IPS-18c (cell line): ENCODE data around the gene PMAIP1.

Source experiments
- H3K4me3 ChIP-seq: 2 replicates; pipeline ENCODE4 v1.7.0; 2013; ENCODE audit warnings: low read depth, mild to moderate bottlenecking, low read length, moderate library complexity; ENCODE audit not compliant: insufficient read depth
- H3K9me3 ChIP-seq: one replicate; pipeline ENCODE4 v1.6.1; 2013; ENCODE audit warnings: mild to moderate bottlenecking, low read length, moderate library complexity; ENCODE audit not compliant: control insufficient read depth, insufficient read depth

Gene PMAIP1

GRCh38 chr18:59928201-59928600 lies 28.4 kb downstream of the PMAIP1 start:
- no peaks in the 10 kb centered on the region for H3K9me3 ChIP-seq
- H3K4me3 ChIP-seq, result no peak overlapping the region

DNA sequence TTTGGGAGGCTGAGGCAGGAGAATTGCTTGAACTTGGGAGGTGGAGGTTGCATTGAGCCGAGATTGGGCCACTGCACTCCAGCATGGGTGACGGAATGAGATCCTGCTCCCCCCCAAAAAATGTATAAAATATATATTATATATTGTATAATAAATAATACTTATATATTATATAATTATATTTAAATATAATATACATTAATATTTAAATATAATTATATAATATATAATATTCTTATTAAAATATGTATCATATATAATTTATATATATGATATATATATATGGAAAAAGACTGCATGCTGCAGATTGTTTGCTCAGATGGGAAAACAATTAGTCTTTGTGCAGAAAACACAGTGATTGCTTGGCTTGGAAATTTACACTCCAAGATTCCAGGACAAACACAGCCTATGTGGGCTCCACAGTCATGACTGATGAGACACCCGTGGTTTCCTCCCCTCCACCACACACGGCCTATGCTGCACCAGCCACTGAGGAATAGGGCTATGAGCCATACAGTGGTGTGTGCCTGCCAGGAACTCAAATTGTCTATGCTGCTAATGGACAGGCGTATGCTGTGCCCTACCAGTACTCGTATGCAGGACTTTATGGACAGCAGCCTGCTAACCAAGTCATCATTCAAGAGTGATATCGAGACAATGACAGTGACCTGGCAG lies 30.0 kb downstream of the PMAIP1 start:
- no peaks in the 10 kb centered on the region for H3K9me3 ChIP-seq
- H3K4me3 ChIP-seq, result no peak overlapping the region

- H3K4me3 ChIP-seq, result no peak overlapping the region
Observed at GRCh38 chr18:59932401-59932800, 32.6 kb downstream of the PMAIP1 start.

GRCh38 chr18:59938676-59939075 lies 38.9 kb downstream of the PMAIP1 start:
- Histone ChIP-seq H3K9me3 (no peaks in the 10 kb centered on the region), H3K4me3 (no peak overlapping the region)

More at GRCh38 chr18:59932401-59932800, 32.6 kb downstream of the PMAIP1 start:
- no peaks in the 10 kb centered on the region for H3K9me3 ChIP-seq

DNA sequence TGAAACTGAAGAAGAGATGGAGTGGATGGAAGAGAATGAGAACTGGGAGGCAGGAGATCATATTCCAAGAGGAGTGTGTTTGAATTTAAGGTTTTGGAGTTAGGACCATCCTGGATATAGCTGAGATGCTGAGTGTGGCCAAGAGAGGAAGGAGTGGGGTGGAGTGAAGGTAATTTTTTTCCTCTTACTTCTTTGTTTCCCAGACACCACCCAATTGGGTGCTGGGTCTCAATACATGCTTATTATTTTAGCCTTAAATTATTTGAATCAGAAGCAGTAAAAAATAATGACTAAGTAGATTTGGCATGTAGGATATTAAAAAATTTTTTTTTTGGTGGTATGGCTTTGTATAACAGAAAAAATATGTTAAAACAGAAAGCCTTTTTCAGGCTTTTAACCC lies 39.3 kb downstream of the PMAIP1 start:
- Histone ChIP-seq H3K4me3 (no peak overlapping the region), H3K9me3 (no peaks in the 10 kb centered on the region)

- Histone ChIP-seq H3K4me3 (no peak overlapping the region), H3K9me3 (no peaks in the 10 kb centered on the region)
Observed at GRCh38 chr18:59940068-59940467, 40.3 kb downstream of the PMAIP1 start.

- Histone ChIP-seq H3K9me3 (no peaks in the 10 kb centered on the region), H3K4me3 (no peak overlapping the region)
Observed at GRCh38 chr18:59941331-59941730, 41.5 kb downstream of the PMAIP1 start.

- Histone ChIP-seq H3K9me3 (no peaks in the 10 kb centered on the region), H3K4me3 (no peak overlapping the region)
Observed at GRCh38 chr18:59942601-59943000, 42.8 kb downstream of the PMAIP1 start.

DNA sequence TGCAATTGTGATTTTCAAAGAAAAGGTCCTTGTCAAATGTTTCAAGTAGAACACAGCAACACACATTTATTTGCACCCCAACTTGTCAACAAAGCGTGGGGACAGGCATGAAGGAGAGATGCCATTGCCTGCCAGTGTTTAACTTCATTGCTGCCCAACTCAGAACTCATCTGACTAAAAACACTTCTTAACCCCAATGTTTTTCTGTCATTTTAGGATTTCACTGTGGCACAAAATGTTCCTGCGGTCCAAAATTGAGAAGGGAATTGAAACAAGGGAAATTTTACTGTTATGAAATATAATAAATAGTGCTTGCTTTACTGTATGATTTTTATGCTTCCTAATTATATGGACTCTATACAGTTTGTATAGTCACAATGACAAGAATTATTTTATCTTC lies 45.7 kb downstream of the PMAIP1 start:
- Histone ChIP-seq H3K9me3 (no peaks in the 10 kb centered on the region), H3K4me3 (no peak overlapping the region)

DNA sequence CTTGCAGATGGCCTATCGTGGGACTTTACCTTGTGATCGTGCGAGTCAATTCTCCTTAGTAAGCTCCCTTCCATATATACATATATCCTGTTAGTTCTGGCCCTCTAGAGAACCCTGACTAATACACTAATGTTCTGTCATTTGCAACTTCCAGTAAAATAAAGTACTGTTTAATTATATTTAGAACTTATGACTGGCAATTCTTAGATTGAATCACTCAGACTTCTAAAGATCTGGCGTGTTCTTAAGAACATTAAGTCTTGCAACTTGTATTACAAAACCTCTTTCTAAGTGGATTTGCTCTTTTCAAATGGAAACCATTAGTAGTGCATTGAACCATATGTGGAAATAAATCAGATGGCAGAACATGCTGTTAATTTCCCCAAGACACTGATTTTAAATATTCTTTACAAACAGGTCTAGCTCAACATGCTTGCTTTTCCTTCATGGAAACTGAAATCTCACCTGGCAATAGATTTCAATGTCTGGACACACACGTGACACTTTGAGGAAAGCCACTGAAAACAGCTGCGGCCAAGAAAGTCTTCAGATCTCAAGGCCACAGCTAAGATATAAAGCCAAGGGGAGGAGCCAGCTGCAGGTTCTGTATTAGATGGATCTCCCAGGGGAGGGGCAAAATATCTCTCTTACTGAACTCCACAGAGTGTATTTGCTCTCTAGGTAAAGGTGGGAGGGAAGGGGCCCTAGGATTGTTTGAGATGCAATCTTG lies 50.6 kb downstream of the PMAIP1 start:
- H3K4me3 ChIP-seq, result no peak overlapping the region
- no peaks in the 10 kb centered on the region for H3K9me3 ChIP-seq

DNA sequence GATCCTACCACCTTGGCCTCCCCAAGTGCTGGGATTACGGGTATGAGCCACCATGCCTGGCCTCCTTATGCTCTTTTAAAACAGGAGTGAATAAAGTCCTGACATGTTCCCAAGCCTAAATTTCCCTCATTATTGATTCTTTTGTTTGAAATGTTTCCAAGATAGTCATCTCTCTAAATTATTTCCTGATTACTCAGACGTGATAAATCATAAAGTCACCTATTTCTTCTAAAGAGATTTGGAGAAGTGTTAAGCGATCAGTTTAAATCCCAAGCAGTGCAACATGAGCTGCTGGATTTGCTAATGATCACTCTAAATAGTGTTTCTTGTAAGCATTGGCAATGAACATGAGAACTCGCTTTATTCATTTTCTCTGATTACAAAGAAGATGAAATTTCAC lies 51.8 kb downstream of the PMAIP1 start:
- Histone ChIP-seq H3K4me3 (no peak overlapping the region), H3K9me3 (no peaks in the 10 kb centered on the region)

DNA sequence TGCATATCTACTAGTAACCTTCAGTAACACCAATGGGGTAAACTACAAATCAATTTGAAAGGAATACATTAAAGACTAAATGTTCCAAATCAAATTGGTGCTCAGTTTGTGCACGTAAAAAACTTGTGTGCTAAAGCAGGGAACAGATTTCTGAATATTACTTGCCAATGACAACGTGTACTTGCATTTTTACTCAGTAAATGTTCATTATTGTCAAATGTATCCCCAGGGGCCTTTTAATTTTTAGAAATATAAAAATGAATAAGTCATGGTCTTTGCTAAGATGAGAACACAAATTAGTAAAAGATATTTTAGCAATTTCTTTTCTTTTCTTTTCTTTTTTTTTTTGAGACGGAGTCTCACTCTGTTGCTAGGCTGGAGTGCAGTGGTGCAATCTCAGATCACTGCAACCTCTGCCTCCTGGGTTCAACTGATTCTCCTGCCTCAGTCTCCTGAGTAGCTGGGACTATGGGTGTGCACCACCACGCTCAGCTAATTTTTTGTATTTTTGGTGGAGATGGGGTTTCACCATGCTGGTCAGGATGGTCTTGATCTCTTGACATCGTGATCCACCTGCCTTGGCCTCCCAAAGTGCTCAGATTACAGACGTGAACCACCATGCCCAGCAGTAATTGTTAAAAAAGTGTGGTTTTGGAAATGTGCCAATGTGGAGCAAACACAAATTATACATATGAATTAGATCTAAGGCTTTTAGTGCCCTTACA lies 52.6 kb downstream of the PMAIP1 start:
- H3K4me3 ChIP-seq, result no peak overlapping the region
- H3K9me3 ChIP-seq, result no peaks in the 10 kb centered on the region
